HepG2 (cell line): ENCODE results near the gene NLRX1. TPM values are rescaled to one million over a fixed set of nuclear protein-coding genes. Genes with fewer than 3 reads are reported as not detected.

Experiments used
- ARID2 ChIP-seq: sonication (generic); formaldehyde crosslinking; IDR thresholded peaks from 2 replicates; pipeline ENCODE4 v1.8.1; 2022; ENCODE audit warnings: mild to moderate bottlenecking, missing genetic modification reagents, borderline replicate concordance
- FUBP1 ChIP-seq: sonication (generic); formaldehyde crosslinking; IDR thresholded peaks from 2 replicates; pipeline ENCODE4 v1.5.1; 2020; ENCODE audit warnings: missing genetic modification reagents, mild to moderate bottlenecking, borderline replicate concordance
- GATA4 ChIP-seq: sonication (generic); IDR thresholded peaks from 2 replicates; pipeline ENCODE4 v1.6.1; 2016; ENCODE audit warnings: antibody characterized with exemption, low read depth, borderline replicate concordance
- HINFP ChIP-seq: sonication (generic); formaldehyde crosslinking; IDR thresholded peaks from 2 replicates; pipeline ENCODE4 v1.4.0; 2020; ENCODE audit warnings: low read depth, mild to moderate bottlenecking, missing genetic modification reagents
- IRX3 ChIP-seq: sonication (generic); formaldehyde crosslinking; IDR thresholded peaks from 2 replicates; pipeline ENCODE4 v1.8.1; 2023; ENCODE audit warnings: mild to moderate bottlenecking, low read depth, missing genetic modification reagents, borderline replicate concordance
- JUN ChIP-seq: sonication (generic); formaldehyde crosslinking; IDR thresholded peaks from 2 replicates; pipeline ENCODE4 v1.4.0; 2020; ENCODE audit warnings: mild to moderate bottlenecking, missing genetic modification reagents
- PAWR ChIP-seq: sonication (generic); formaldehyde crosslinking; IDR thresholded peaks from 2 replicates; pipeline ENCODE4 v1.4.0; 2020; ENCODE audit warnings: missing genetic modification reagents, mild to moderate bottlenecking, borderline replicate concordance
- PHB2 ChIP-seq: fragments of 450-650 bp; IDR thresholded peaks from 2 replicates; pipeline ENCODE4 v1.6.1; 2018; ENCODE audit not compliant: partially characterized antibody
- PHF5A ChIP-seq: IDR thresholded peaks from one replicate; pipeline ENCODE4 v1.6.1; 2018; ENCODE audit warnings: low read depth, missing genetic modification reagents; ENCODE audit not compliant: unreplicated experiment
- PRDM15 ChIP-seq: sonication (generic); formaldehyde crosslinking; IDR thresholded peaks from 2 replicates; pipeline ENCODE4 v1.4.0; 2020; ENCODE audit warnings: missing genetic modification reagents
- RAD21 ChIP-seq: fragments of 450-650 bp; formaldehyde crosslinking; IDR thresholded peaks from 2 replicates; pipeline ENCODE4 v1.5.0; 2020; ENCODE audit warnings: mild to moderate bottlenecking
- RBAK ChIP-seq: sonication (generic); formaldehyde crosslinking; IDR thresholded peaks from 2 replicates; pipeline ENCODE4 v1.5.1; 2020; ENCODE audit warnings: mild to moderate bottlenecking, missing genetic modification reagents
- SMC3 ChIP-seq: IDR thresholded peaks from 2 replicates; pipeline ENCODE4 v1.6.1; 2011; ENCODE audit warnings: low read length, improper control_type of control experiment
- SYNCRIP ChIP-seq: fragments of 200-400 bp; formaldehyde crosslinking; IDR thresholded peaks from 2 replicates; pipeline ENCODE4 v1.6.1; 2018; ENCODE audit warnings: mild to moderate bottlenecking, low read depth, low read length; ENCODE audit not compliant: insufficient read depth
- TARDBP ChIP-seq: sonication (generic); formaldehyde crosslinking; IDR thresholded peaks from 2 replicates; pipeline ENCODE4 v1.8.0; 2022; ENCODE audit warnings: mild to moderate bottlenecking, missing genetic modification reagents
- YY1 ChIP-seq: IDR thresholded peaks from 2 replicates; pipeline ENCODE4 v1.6.1; 2011; ENCODE audit warnings: low read length, low read depth, moderate library complexity, mild to moderate bottlenecking; ENCODE audit not compliant: insufficient read depth, insufficient replicate concordance
- ZNF136 ChIP-seq: sonication (generic); formaldehyde crosslinking; IDR thresholded peaks from 2 replicates; pipeline ENCODE4 v1.8.1; 2022; ENCODE audit warnings: low read depth, mild to moderate bottlenecking, moderate library complexity, missing genetic modification reagents
- ZNF180 ChIP-seq: sonication (generic); formaldehyde crosslinking; IDR thresholded peaks from 2 replicates; pipeline ENCODE4 v1.4.0; 2020; ENCODE audit warnings: low read depth, missing genetic modification reagents, borderline replicate concordance
- ZNF343 ChIP-seq: sonication (generic); formaldehyde crosslinking; IDR thresholded peaks from 2 replicates; pipeline ENCODE4 v1.4.0; 2020; ENCODE audit warnings: mild to moderate bottlenecking, missing genetic modification reagents
- ZNF367 ChIP-seq: sonication (generic); formaldehyde crosslinking; IDR thresholded peaks from 2 replicates; pipeline ENCODE4 v1.4.0; 2020; ENCODE audit warnings: missing genetic modification reagents, borderline replicate concordance
- ZNF644 ChIP-seq: IDR thresholded peaks from 2 replicates; pipeline ENCODE4 v1.6.1; 2016; ENCODE audit warnings: low read depth
- ZNF784 ChIP-seq: sonication (generic); formaldehyde crosslinking; IDR thresholded peaks from 2 replicates; pipeline ENCODE4 v1.5.1; 2020; ENCODE audit warnings: missing genetic modification reagents, mild to moderate bottlenecking, borderline replicate concordance
- ZZZ3 ChIP-seq: sonication (generic); formaldehyde crosslinking; IDR thresholded peaks from 2 replicates; pipeline ENCODE4 v1.4.0; 2020; ENCODE audit warnings: missing genetic modification reagents, mild to moderate bottlenecking, borderline replicate concordance
- polyA plus RNA-seq, 8 experiments: library from polyadenylated mRNA; depleted of rRNA in 3 of 8; stranded (reverse) in 7 of 8; unstranded in 1 of 8; fragments of >200 nt; fragmentation: Illumina TruSeq in 4 of 8; extraction: Trizol in 4 of 8; gene quantifications; 2 replicates each; pipeline versions ENCODE4 v1.2.1 to v1.2.3, GENCODE V29; 2011 to 2016; ENCODE audit warnings: low read depth in 4 of 8, missing spikeins in 1 of 8, mixed read lengths in 1 of 8; ENCODE audit not compliant: insufficient read depth in 1 of 8
- total RNA-seq, 5 experiments: library from RNA; depleted of rRNA; stranded (reverse); fragments of >200 nt; fragmentation: Illumina TruSeq; extraction: Trizol; gene quantifications; 2 replicates each; pipeline ENCODE4 v1.2.3, GENCODE V29; 2016; ENCODE audit warnings: low read depth in 1 of 5

NLRX1 gene
- total and polyA plus RNA-seq, 2 of the 13 experiments (the other 11 are each of a cell fraction or from before 2014, with no cell fraction given): 8.7 to 11.0 TPM

- TF ChIP-seq PHB2: no peak
- TF ChIP-seq PHF5A (CRISPR knock-in tag): no peak
- 0 out of 2 replicates have a peak, but pooled peaks have one; percentile 33 for TF ChIP-seq ZNF644 (CRISPR knock-in tag)
- TF ChIP-seq GATA4: no peak
- no peak for TF ChIP-seq SMC3
- no peak for TF ChIP-seq RBAK (CRISPR knock-in tag)
- TF ChIP-seq TARDBP (CRISPR knock-in tag): no peak
- no peak for TF ChIP-seq YY1
- no peak for TF ChIP-seq PAWR (CRISPR knock-in tag)
- no peak for TF ChIP-seq ZNF784
- no peak for TF ChIP-seq JUN (CRISPR knock-in tag)
- TF ChIP-seq ZNF180 (CRISPR knock-in tag): no peak
- TF ChIP-seq ZNF343: no peak
- no peak for TF ChIP-seq IRX3 (CRISPR knock-in tag)
- TF ChIP-seq ARID2 (CRISPR knock-in tag): no peak
- no peak for TF ChIP-seq SYNCRIP
- TF ChIP-seq FUBP1 (CRISPR knock-in tag): no peak
- TF ChIP-seq ZNF136: no peak
- no peak for TF ChIP-seq ZZZ3 (CRISPR knock-in tag)
- no peak for TF ChIP-seq PRDM15 (CRISPR knock-in tag)
- TF ChIP-seq RAD21: no peak
- TF ChIP-seq HINFP: no peak
- TF ChIP-seq ZNF367 (CRISPR knock-in tag): no peak
These were observed 37.9 kb upstream of the NLRX1 start (continued) for GRCh38 chr11:119130662-119131061.
